Measurements from ENCODE around the gene BBS9. TPM values are rescaled to one million over a fixed set of nuclear protein-coding genes. Genes with fewer than 3 reads are reported as not detected.
"Not testable (repeated sequence)": the region's sequence is repeated elsewhere in the genome, so short reads cannot be mapped to it uniquely, and the experiment has no call there.

BBS9 gene
- total RNA-seq, 1 donor from 2014 or later = 22.7 TPM

GRCh38 chr7:33494474-33494873, 365.1 kb downstream of the BBS9 start:
- no peak for DNase-seq (ENCODE audit: low spot score)

GRCh38 chr7:33495207-33495606, 365.8 kb downstream of the BBS9 start:
- no peak for DNase-seq (ENCODE audit: low spot score)

- no peak for DNase-seq (ENCODE audit: low spot score)
Observed at GRCh38 chr7:33497051-33497450, 367.7 kb downstream of the BBS9 start.

GRCh38 chr7:33500703-33501701, 371.6 kb downstream of the BBS9 start:
- no peak for DNase-seq (ENCODE audit: low spot score)

GRCh38 chr7:33503014-33503413, 373.6 kb downstream of the BBS9 start:
- no peak for DNase-seq (ENCODE audit: low spot score)

- no peak for DNase-seq (ENCODE audit: low spot score)
Observed at GRCh38 chr7:33503736-33504135, 374.4 kb downstream of the BBS9 start.

GRCh38 chr7:33504266-33504665, 374.9 kb downstream of the BBS9 start:
- no peak for DNase-seq (ENCODE audit: low spot score)

GRCh38 chr7:33509206-33509605, 379.8 kb downstream of the BBS9 start:
- no peak for DNase-seq (ENCODE audit: low spot score)

- no peak for DNase-seq (ENCODE audit: low spot score)
Observed at GRCh38 chr7:33511778-33512177, 382.4 kb downstream of the BBS9 start.

GRCh38 chr7:33516568-33516967, 387.2 kb downstream of the BBS9 start:
- no peak for DNase-seq (ENCODE audit: low spot score)

GRCh38 chr7:33517191-33517590, 387.8 kb downstream of the BBS9 start:
- DNase-seq (ENCODE audit: low spot score) = no peak

- DNase-seq (ENCODE audit: low spot score) = not testable (repeated sequence)
Observed at GRCh38 chr7:33527008-33527407, 397.6 kb downstream of the BBS9 start.

- not testable (repeated sequence) for DNase-seq (ENCODE audit: low spot score)
Observed at GRCh38 chr7:33527613-33528012, 398.2 kb downstream of the BBS9 start.

GRCh38 chr7:33529070-33529469, 399.7 kb downstream of the BBS9 start:
- no peak for DNase-seq (ENCODE audit: low spot score)

GRCh38 chr7:33530664-33531063, 401.3 kb downstream of the BBS9 start:
- DNase-seq (ENCODE audit: low spot score) = no peak

- no peak for DNase-seq (ENCODE audit: low spot score)
Observed at GRCh38 chr7:33531888-33532287, 402.5 kb downstream of the BBS9 start.

- DNase-seq (ENCODE audit: low spot score) = no peak
Observed at GRCh38 chr7:33534833-33535232, 405.5 kb downstream of the BBS9 start.

GRCh38 chr7:33535989-33536388, 406.6 kb downstream of the BBS9 start:
- no peak for DNase-seq (ENCODE audit: low spot score)

- DNase-seq (ENCODE audit: low spot score) = no peak
Observed at GRCh38 chr7:33536398-33537103, 407.2 kb downstream of the BBS9 start.

GRCh38 chr7:33537104-33537477, 407.7 kb downstream of the BBS9 start:
- no peak for DNase-seq (ENCODE audit: low spot score)

- DNase-seq (ENCODE audit: low spot score) = no peak
Observed at GRCh38 chr7:33539198-33539597, 409.8 kb downstream of the BBS9 start.

GRCh38 chr7:33539659-33540400, 410.5 kb downstream of the BBS9 start:
- DNase-seq (ENCODE audit: low spot score) = no peak

Data from ureter (tissue), 1 donor.